Heart right ventricle (tissue), 16 donors: ENCODE data around the gene C2CD5. TPM values are rescaled to one million over a fixed set of nuclear protein-coding genes. Genes with fewer than 3 reads are reported as not detected.

ENCODE experiments used
- ATAC-seq, 8 donors: fragments of 200-7000 bp; cut with Tn5 transposase; one replicate each; pipeline ENCODE4 v1.9.1; 2020; ENCODE audit warnings: mild to moderate bottlenecking in 8 of 8, moderate library complexity in 8 of 8, moderate number of reproducible peaks in 1 of 8
- DNase-seq, 2 donors: peaks; one replicate each; pipeline ENCODE4 v3.0.0-alpha.2; 2020
- H3K27ac ChIP-seq, 10 donors: fragments of 200-600 bp; sonication (generic) in 2 of 10; one replicate each; pipeline versions ENCODE4 v1.5.0 to v1.8.0; 2020 to 2022; ENCODE audit warnings: mild to moderate bottlenecking in 3 of 10
- H3K27me3 ChIP-seq, 7 donors: fragments of 200-600 bp; one replicate each; pipeline ENCODE4 v1.8.0; 2021 to 2022; ENCODE audit warnings: mild to moderate bottlenecking in 2 of 7
- H3K36me3 ChIP-seq, 9 donors: fragments of 200-600 bp; sonication (generic) in 1 of 9; one replicate each; pipeline versions ENCODE4 v1.5.0 to v1.8.0; 2020 to 2022; ENCODE audit warnings: mild to moderate bottlenecking in 2 of 9
- H3K4me1 ChIP-seq, 9 donors: fragments of 200-600 bp; sonication (generic) in 1 of 9; one replicate each; pipeline versions ENCODE4 v1.5.0 to v1.8.0; 2020 to 2022; ENCODE audit warnings: mild to moderate bottlenecking in 4 of 9
- H3K4me3 ChIP-seq, 10 donors: fragments of 200-600 bp; sonication (generic) in 2 of 10; one replicate each; pipeline versions ENCODE4 v1.5.0 to v1.8.0; 2020 to 2022; ENCODE audit warnings: mild to moderate bottlenecking in 7 of 10, moderate library complexity in 2 of 10
- H3K9me3 ChIP-seq, 11 donors: fragments of 200-600 bp in 10 of 11; sonication (generic) in 2 of 11; one replicate each; pipeline versions ENCODE4 v1.5.0 to v1.8.0; 2013 to 2022; ENCODE audit warnings: mild to moderate bottlenecking in 2 of 11, control low read depth in 1 of 11, moderate library complexity in 1 of 11
- WGBS, 2 donors: extraction: QIAGEN DNeasy Blood & Tissue Kit; methylation state at CpG; one replicate each; pipeline ENCODE4 v1.1.7; 2013; ENCODE audit warnings: inconsistent platforms in 1 of 2; 5-methylcytosine and 5-hydroxymethylcytosine counted together
- intact Hi-C, 10 donors: fragments of 100-400 bp; cut with DNase I; formaldehyde crosslinking; loops; one replicate each; pipeline versions ENCODE4 v1.11.1 to v1.14.2; 2022
- polyA plus RNA-seq, 2 donors: library from polyadenylated mRNA; stranded (reverse); fragments of 200-250 nt; gene quantifications; one replicate each; pipeline ENCODE4 v1.2.3, GENCODE V29; 2013
- total RNA-seq, 10 donors: library from RNA; stranded (reverse); fragmentation: NEBNext Ultra II Directional in 3 of 10; extraction: Animal tissue kit (Norgen Biotek cat#: 25700) in 3 of 10; gene quantifications; one replicate each; pipeline versions ENCODE4 v1.2.1 to v1.2.4, GENCODE V29; 2021 to 2023
- TF ChIP-seq, protein P1 (sequence below), 9 donors: fragments of 200-600 bp; sonication (generic) in 2 of 9; IDR thresholded peaks; one replicate each; pipeline versions ENCODE4 v1.5.0 to v1.8.0; 2021 to 2022; ENCODE audit warnings: antibody characterized with exemption in 9 of 9, mild to moderate bottlenecking in 5 of 9, moderate library complexity in 1 of 9
- donor health status: Arrhythmogenic right ventricular cardiomyopathy.
- donor health status: ischemic (EF 13 %, LVEDD 7.1; RV severe dilation, severe dysfunction).
- donor health status: healthy with polysubstance abuse.
- donor health status: DM: no; HTN: yes; CAD: no.
- donor health status: DM: no; HTN: no; CAD: no.
- donor health status: ischemic (EF 25% LVEDD 6.9; RV normal size, moderate dysfunction).
- donor health status: ischemic (EF 25% LVEDD 5.7; RV mildly dilated, moderate dysfunction).
- donor health status: healthy.
- donor health status: DM: yes; HTN: yes; CAD: no.
- donor health status: Ischemic cardiomyopathy.
- donor health status: ischemic (EF 35%, LVEDD 5.7; RV mildly dilated, moderate dysfunction).
- donor health status: nonischemic (EF 11% LVEDD 7.7; RV severe dilation, severe dysfunction).
- donor health status: DM: yes; HTN: yes; CAD: no.
- donor health status: PGD.
- donor health status: ischemic (EF 29% LVEDD 5.4; RV normal size, mild dysfunction).
- donor health status: nonischemic (EF 23%, LVEDD 6.1; RV moderate dilation, normal function).

The C2CD5 gene
- total and polyA plus RNA-seq, 12 donors: 5.0 to 30.2 (median 20.2) TPM

DNA sequence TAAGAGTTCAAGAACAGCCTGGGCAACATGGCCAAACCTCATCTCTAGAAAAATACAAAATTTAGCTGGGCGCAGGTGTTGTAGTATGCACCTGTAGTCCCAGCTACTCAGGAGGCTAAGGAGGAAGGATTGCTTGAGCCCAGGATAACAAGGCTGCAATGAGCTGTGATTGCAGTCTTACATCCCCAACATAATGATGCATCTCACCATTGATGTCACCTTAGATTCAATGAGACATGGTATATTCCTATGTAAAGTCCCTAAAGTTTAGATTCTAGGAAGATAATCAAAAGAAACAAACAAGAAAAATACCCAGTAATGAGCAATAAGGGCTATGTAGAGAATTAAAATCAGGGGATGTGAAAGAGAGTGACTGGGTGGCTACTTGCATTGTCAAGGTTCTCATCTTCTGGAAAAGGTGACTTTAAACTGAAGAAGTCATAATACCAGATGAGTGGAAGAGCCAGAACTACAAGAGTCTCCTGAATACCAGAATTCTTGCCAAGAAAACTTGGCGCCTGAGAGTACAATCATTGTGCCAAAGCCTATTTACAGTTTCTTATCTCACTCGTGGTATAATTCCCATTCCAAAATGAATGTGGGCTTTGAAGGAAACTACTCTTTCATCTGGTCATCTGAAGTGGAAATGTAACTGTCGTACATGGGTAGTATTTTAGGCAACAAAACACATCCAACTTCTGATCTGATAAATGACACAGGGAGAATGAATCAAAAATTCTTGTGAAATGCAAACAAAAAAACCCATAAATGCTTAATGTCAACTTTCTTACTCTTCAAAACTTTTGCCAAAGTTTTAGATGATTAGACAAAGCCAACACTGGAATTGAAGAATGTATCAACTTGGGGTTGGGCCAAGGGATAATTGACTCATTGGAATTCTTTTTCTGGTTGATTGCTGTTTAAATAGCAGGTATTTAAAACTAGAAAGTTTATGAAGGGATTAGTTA, 128.7 kb downstream of the C2CD5 start:
- Histone ChIP-seq H3K4me1 (peaks cover 0 to 34% (median 10%) of the 10 kb centered on the region in 9 donors), H3K36me3 (no peaks in the 10 kb centered on the region), H3K27ac (peak overlapping the region in 9 of 10 donors; percentile 10 to 66 (median 43)), H3K4me3 (no peak overlapping the region), H3K9me3 (no peaks in the 10 kb centered on the region), H3K27me3 (no peaks in the 10 kb centered on the region)
- intact Hi-C loops: no loop called here
- DNase-seq: peak in 1 of 2 donors; percentile 49
- WGBS, 2 donors: 28 to 32% methylated on average over 4 of the region's 4 CpGs
- TF ChIP-seq, protein P1, sequence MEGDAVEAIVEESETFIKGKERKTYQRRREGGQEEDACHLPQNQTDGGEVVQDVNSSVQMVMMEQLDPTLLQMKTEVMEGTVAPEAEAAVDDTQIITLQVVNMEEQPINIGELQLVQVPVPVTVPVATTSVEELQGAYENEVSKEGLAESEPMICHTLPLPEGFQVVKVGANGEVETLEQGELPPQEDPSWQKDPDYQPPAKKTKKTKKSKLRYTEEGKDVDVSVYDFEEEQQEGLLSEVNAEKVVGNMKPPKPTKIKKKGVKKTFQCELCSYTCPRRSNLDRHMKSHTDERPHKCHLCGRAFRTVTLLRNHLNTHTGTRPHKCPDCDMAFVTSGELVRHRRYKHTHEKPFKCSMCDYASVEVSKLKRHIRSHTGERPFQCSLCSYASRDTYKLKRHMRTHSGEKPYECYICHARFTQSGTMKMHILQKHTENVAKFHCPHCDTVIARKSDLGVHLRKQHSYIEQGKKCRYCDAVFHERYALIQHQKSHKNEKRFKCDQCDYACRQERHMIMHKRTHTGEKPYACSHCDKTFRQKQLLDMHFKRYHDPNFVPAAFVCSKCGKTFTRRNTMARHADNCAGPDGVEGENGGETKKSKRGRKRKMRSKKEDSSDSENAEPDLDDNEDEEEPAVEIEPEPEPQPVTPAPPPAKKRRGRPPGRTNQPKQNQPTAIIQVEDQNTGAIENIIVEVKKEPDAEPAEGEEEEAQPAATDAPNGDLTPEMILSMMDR (IDR thresholded peaks at IDR 0.05): no peak
- peak; percentile 82 to 94 (median 89) for ATAC-seq

DNA sequence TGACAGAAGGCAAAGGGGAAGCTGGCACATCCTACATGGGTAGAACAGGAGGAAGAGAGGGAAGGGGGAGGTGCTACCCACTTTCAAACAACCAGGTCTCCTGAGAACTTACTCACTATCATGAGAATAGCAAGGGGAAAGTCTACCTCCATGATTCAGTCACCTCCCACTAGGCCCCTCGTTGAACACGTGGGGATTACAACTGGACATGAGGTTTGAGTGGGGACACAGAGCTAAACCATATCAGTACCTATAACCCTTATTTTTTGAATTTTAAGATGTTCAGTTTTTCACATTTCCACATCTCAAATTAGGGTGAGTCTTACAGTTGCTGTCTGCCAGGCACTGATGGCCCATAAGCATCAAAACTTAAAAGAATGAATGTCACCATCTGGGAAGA, 129.6 kb downstream of the C2CD5 start:
- Histone ChIP-seq H3K4me1 (peaks cover 0 to 34% (median 10%) of the 10 kb centered on the region in 9 donors), H3K27me3 (no peaks in the 10 kb centered on the region), H3K27ac (peak overlapping the region in 3 of 10 donors; percentile 14 to 49 (median 44)), H3K36me3 (no peaks in the 10 kb centered on the region), H3K9me3 (no peaks in the 10 kb centered on the region), H3K4me3 (no peak overlapping the region)
- DNase-seq (no peak), ATAC-seq (no peak)
- WGBS, 2 donors: 99 to 100% methylated on average over 2 of the region's 2 CpGs
- TF ChIP-seq, protein P1 (IDR thresholded peaks at IDR 0.05): no peak
- intact Hi-C loops: no loop called here

DNA sequence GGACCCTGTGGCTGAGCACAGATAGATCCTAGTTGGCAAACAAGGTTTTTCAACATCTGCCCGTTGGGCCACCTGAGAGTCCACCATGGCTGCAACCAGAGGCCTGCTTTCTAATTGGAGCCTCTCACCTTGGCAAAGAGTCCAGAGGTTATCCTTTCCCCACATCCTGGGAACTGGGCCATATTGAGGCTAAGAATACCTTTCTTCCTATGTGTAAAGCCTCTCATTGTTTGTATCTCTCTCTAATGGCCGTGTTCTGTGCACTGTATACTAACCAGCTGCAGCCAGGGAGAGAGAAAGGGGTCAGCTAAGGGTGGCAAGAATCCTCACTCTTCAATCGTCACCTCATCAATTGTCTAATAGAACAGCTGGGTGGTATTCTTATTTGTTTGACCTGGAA, 130.8 kb downstream of the C2CD5 start:
- Histone ChIP-seq H3K4me1 (peaks cover 0 to 34% (median 10%) of the 10 kb centered on the region in 9 donors), H3K4me3 (no peak overlapping the region), H3K27me3 (no peaks in the 10 kb centered on the region), H3K9me3 (no peaks in the 10 kb centered on the region), H3K27ac (peak overlapping the region in 7 of 10 donors; percentile 3 to 64 (median 20)), H3K36me3 (no peaks in the 10 kb centered on the region)
- intact Hi-C loops: no loop called here
- ATAC-seq (peak; percentile 32 to 92 (median 76)), DNase-seq (peak in 1 of 2 donors; percentile 44)
- TF ChIP-seq, protein P1 (IDR thresholded peaks at IDR 0.05): no peak
- WGBS, 2 donors: 52 to 64% methylated on average over 3 of the region's 3 CpGs

DNA sequence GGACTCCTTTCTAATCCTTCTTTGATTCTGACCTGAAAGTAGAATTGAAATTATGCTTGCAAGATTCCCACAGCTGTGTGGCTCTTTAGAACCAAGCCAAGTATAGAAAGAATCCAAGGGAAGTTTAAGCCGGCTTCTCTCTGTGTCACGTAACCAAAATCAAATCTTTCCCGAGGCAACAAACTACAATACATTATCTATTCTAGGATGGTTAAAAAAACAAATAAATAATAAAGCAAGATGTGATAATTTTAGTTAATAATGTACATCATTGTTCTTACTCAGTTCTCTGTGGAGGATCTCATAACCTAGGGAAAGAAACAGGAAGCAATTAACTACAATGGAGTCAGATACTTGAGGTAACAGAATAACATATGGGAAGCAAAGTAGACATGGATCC, 131.8 kb downstream of the C2CD5 start:
- Histone ChIP-seq H3K4me3 (no peak overlapping the region), H3K9me3 (no peaks in the 10 kb centered on the region), H3K4me1 (peaks cover 0 to 34% (median 10%) of the 10 kb centered on the region in 9 donors), H3K36me3 (no peaks in the 10 kb centered on the region), H3K27ac (peak overlapping the region in 1 of 10 donors; percentile 3), H3K27me3 (no peaks in the 10 kb centered on the region)
- TF ChIP-seq, protein P1 (IDR thresholded peaks at IDR 0.05): no peak
- WGBS, 2 donors: 64 to 79% methylated on average over 3 of the region's 3 CpGs
- DNase-seq (no peak), ATAC-seq (no peak)
- intact Hi-C loops: no loop called here
